SJSA1 (cell line): ENCODE data around the gene TMEM183A. TPM values are rescaled to one million over a fixed set of nuclear protein-coding genes. Genes with fewer than 3 reads are reported as not detected.
"Not testable (repeated sequence)": the region's sequence is repeated elsewhere in the genome, so short reads cannot be mapped to it uniquely, and the experiment has no call there.

Experiments
- DNase-seq, 2 experiments: peaks; one replicate each; pipeline ENCODE4 v3.0.0-alpha.2; 2015 to 2020; ENCODE audit warnings: low spot score in 2 of 2, low read depth in 1 of 2
- H3K27ac ChIP-seq: fragments of 250-450 bp; sonication (Bioruptor Pico); 2 replicates; pipeline ENCODE4 v1.5.1; 2020; ENCODE audit warnings: mild to moderate bottlenecking, moderate library complexity
- H3K27me3 ChIP-seq: fragments of 250-450 bp; sonication (Bioruptor Pico); replicated peaks from 2 replicates; pipeline ENCODE4 v1.5.1; 2020; ENCODE audit warnings: mild to moderate bottlenecking, moderate library complexity
- H3K36me3 ChIP-seq: fragments of 250-450 bp; sonication (Bioruptor Pico); 2 replicates; pipeline ENCODE4 v1.5.1; 2020; ENCODE audit warnings: mild to moderate bottlenecking
- H3K4me1 ChIP-seq: fragments of 250-450 bp; sonication (Bioruptor Pico); replicated peaks from 2 replicates; pipeline ENCODE4 v1.6.1; 2021; ENCODE audit warnings: mild to moderate bottlenecking
- H3K4me3 ChIP-seq: fragments of 250-450 bp; sonication (Bioruptor Pico); 2 replicates; pipeline ENCODE4 v1.5.1; 2020; ENCODE audit warnings: mild to moderate bottlenecking
- H3K9me3 ChIP-seq: fragments of 250-450 bp; sonication (Bioruptor Pico); replicated peaks from 2 replicates; pipeline ENCODE4 v1.5.1; 2020; ENCODE audit warnings: mild to moderate bottlenecking
- total RNA-seq: library from RNA; depleted of rRNA; stranded (reverse); fragments of >200 nt; shearing (Covaris generic); gene quantifications from 2 replicates; pipeline ENCODE4 v1.2.3, GENCODE V29; 2014

Gene TMEM183A
- total RNA-seq, 1 experiment from 2014 or later, result 88.4 TPM

DNA sequence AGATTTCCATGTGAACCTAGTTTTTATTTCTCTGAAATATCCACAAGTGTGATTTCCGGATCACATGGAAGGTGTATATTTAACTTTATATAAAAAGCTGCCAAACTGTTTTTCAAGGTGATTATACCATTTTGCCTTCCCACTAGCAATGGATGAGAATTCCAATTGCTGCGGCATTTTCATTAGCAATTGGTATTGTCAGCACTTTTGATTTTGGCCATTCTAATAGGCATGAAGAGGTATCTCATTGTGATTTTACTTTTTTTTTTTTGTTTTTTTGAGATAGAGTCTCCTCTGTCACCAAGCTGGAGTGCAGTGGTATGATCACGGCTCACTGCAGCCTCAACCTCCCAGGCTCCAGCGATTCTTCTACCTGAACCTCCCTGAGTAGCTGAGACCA, 35.1 kb upstream of the TMEM183A start:
- Histone ChIP-seq H3K4me1 (peaks cover 5% of the 10 kb centered on the region), H3K27me3 (peaks cover 32% of the 10 kb centered on the region), H3K9me3 (no peaks in the 10 kb centered on the region), H3K4me3 (no peak overlapping the region), H3K27ac (no peak overlapping the region), H3K36me3 (no peaks in the 10 kb centered on the region)
- no peak for DNase-seq

DNA sequence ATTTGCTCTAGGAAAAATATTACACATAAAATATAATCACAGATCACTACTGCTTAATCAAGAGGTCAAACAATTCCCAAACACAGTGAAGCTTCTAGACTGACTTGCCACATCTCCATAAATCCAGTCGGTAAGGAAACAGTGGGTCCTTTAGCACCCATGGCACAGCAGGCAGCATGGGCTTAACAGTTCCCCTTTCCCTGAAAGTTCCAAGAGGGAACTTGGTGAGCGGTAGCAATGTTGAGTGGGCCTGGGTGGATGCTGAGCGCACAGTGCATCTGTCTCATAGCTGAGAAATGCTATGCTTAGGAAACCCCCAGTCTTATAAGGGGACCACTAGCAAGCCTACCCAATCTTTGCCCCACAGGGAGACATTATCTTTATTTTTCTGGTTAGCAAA, 32.3 kb upstream of the TMEM183A start:
- Histone ChIP-seq H3K27me3 (peaks cover 58% of the 10 kb centered on the region), H3K36me3 (no peaks in the 10 kb centered on the region), H3K4me1 (no peaks in the 10 kb centered on the region), H3K4me3 (no peak overlapping the region), H3K27ac (no peak overlapping the region), H3K9me3 (no peaks in the 10 kb centered on the region)
- no peak for DNase-seq

DNA sequence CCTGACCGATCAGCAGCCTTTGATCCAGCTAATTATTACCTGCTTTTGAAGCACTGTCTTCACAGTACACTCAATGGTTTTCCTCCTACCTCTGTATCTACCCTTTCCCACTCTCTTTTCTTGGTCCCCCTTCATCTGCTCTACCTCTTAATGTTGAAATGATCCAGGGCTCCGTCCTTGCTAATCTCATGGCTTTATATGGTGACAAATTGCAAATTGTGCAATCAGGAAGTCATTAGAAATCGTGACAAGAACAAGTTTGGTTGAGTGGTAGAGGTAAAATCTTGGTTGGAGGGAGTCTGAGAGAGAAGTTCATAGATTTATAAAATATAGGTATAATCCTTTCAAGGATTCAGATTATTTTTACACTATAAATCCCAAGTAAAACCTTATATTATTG, 30.5 kb upstream of the TMEM183A start:
- Histone ChIP-seq H3K27me3 (peaks cover 72% of the 10 kb centered on the region), H3K9me3 (no peaks in the 10 kb centered on the region), H3K27ac (no peak overlapping the region), H3K4me3 (no peak overlapping the region), H3K4me1 (no peaks in the 10 kb centered on the region), H3K36me3 (no peaks in the 10 kb centered on the region)
- no peak for DNase-seq

DNA sequence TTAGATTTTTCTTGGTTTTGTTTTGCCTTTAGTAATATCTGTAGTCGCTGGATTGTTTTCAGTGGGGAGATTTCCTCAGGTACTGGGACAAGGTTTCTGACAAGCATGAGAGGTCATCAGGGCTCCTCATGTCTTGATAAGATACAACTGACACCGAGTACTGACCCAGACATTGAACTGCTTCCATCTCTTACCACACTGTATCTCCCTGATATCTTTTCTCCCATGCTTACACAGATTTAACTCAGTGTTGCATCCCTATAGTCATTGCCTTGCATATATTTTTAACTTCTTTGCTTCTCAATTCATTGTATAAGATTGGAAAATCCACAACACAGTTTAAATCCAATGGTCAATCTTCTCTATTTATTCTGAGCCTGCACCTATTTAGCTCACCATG, 27.7 kb upstream of the TMEM183A start:
- peaks cover 61% of the 10 kb centered on the region for H3K27me3 ChIP-seq
- DNase-seq, result no peak
- H3K27ac ChIP-seq, result no peak overlapping the region
- H3K4me1 ChIP-seq, result no peaks in the 10 kb centered on the region
- no peaks in the 10 kb centered on the region for H3K9me3 ChIP-seq
- no peak overlapping the region for H3K4me3 ChIP-seq
- H3K36me3 ChIP-seq, result no peaks in the 10 kb centered on the region

DNA sequence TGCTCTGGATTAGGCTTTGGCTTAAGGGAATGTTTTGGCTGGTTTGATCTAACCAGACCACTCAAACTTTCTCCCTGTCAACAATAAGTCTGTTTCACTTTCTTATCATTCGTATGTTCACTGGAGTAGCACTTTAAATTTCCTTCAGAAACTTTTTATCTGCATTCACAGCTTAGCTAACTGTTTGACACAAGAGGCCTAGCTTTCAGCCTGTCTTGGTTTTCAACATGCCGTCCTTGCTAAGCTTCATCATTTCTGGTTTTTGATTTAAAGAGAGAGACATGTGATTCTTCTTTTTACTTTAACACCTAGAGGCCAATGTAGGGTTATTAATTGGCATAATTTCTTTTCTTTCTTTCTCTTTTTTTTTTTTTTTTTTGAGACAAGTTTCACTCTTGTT, 25.2 kb upstream of the TMEM183A start:
- peaks cover 61% of the 10 kb centered on the region for H3K27me3 ChIP-seq
- H3K9me3 ChIP-seq, result no peaks in the 10 kb centered on the region
- H3K36me3 ChIP-seq, result no peaks in the 10 kb centered on the region
- no peak for DNase-seq
- H3K4me1 ChIP-seq, result no peaks in the 10 kb centered on the region
- no peak overlapping the region for H3K4me3 ChIP-seq
- H3K27ac ChIP-seq, result no peak overlapping the region

DNA sequence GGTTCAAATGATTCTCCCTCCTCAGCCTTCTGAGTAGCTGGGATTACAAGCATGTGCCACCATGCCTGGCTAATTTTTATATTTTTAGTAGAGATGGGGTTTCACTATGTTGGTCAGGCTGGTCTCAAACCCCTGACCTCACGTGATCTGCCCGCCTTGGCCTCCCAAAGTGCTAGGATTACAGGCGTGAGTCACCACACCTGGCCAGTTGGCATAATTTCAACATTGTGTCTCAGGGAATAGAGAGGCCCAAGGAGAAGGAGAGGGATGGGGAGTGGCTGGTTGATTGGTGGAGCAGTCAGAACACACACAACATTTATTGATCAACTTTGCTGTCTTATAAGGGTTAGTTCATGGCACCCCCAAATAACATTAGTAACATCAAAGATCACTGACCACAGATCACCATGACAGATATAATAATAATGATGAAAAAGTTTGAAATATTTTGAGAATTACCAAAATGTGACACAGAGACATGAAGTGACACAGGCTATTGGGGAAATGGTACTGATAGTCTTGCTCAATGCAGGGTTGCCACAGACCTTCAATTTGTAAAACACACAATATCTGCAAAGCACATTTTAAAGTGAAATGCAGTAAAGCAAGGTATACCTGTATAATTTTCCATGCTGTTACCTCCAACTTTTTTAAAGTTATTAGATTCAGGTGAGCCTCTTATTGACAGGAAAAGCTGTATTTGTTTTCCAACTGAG, 24.3 kb upstream of the TMEM183A start:
- H3K27ac ChIP-seq, result no peak overlapping the region
- no peak overlapping the region for H3K4me3 ChIP-seq
- H3K9me3 ChIP-seq, result no peaks in the 10 kb centered on the region
- H3K36me3 ChIP-seq, result no peaks in the 10 kb centered on the region
- no peaks in the 10 kb centered on the region for H3K4me1 ChIP-seq
- peaks cover 52% of the 10 kb centered on the region for H3K27me3 ChIP-seq
- no peak for DNase-seq

DNA sequence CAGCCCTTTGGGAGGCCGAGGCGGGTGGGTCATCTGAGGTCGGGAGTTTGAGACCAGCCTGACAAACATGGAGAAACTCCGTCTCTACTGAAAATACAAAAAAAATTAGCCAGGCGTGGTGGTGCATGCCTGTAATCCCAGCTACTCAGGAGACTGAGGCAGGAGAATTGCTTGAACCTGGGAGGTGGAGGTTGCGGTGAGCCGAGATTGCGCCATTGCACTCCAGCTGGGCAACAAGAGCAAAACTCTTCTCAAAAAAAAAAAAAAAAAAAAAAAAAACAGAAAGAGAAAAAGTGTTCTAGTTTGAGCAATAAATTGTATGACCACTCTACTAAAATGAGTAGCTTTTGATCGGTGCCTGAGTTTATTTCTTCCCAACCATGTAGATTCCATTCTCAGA, 21.1 kb upstream of the TMEM183A start:
- H3K27me3 ChIP-seq, result peaks cover 37% of the 10 kb centered on the region
- H3K4me1 ChIP-seq, DNase-seq, H3K4me3 ChIP-seq, H3K36me3 ChIP-seq, H3K27ac ChIP-seq, H3K9me3 ChIP-seq: not testable (repeated sequence)

DNA sequence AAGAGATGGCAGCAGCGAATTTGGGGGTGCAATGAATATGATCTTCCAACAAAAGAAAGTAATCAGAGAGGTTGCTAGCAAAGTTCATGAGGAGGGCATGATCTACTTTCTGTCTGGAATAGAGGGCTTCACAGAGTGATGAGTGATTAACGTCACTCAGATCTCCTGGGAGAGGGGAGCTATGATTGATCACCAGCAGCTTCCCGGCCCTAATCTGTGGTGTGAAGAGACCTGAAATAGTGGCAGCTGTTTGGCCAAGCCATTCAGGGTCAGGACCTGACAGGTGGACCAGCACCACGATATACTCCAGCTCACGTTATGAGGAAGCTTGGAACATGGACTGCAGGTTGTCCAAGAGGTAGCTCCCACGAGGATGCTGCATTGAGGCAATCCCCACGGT, 19.9 kb upstream of the TMEM183A start:
- H3K9me3 ChIP-seq, result no peaks in the 10 kb centered on the region
- H3K27ac ChIP-seq, result no peak overlapping the region
- H3K36me3 ChIP-seq, result no peaks in the 10 kb centered on the region
- peaks cover 44% of the 10 kb centered on the region for H3K27me3 ChIP-seq
- DNase-seq, result no peak
- H3K4me1 ChIP-seq, result no peaks in the 10 kb centered on the region
- H3K4me3 ChIP-seq, result no peak overlapping the region

DNA sequence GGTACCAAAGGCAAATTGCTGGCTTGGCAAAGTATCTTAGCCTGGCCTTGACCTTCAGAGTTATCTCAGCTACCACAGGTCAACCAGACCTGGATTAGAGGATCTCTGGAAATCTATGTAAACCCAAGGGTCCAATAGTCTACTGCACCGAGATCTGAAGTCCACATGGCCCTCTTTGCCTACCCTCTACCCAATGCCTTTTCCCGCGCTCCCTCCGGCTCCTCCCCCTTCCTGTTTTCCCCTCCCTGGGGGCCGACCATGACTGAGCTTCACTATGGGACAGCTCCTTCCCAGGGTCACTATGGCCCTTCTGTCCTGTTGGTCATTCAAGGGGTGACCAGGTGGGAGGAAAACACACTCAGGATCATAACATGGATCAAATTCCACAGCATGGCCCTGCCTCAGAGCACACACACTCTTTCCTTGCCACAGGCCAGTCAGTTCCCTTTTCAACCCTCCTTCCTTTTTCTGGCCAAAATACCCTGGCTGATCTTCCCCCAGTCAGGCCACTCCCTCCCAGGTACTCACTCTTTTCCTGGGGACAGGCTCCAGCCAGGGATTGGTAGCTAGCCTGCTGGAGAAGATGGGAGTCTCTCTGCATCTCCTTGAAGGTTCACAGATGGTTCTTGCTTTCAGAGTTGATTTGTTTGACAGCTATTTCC, 19.1 kb upstream of the TMEM183A start:
- no peak overlapping the region for H3K27ac ChIP-seq
- no peak for DNase-seq

DNA sequence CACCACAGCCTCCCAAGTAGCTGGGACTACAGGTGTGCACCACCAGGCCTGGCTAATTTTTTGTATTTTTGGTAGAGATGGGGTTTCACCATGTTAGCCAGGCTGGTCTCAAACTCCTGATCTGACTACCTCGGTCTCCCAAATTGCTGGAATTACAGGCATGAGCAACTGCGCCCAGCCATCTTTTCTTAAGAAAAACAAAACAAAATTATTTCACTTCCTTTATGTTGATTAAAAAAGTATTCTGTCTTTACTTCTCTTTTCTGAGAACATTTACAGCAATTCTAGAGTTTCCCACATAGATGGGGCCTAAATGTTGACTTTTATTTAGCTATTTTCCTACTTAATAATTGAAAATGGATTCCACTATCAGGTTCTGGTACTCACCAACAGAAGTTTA, 17.3 kb upstream of the TMEM183A start:
- no peaks in the 10 kb centered on the region for H3K9me3 ChIP-seq
- no peak for DNase-seq
- no peaks in the 10 kb centered on the region for H3K36me3 ChIP-seq
- H3K4me3 ChIP-seq, result no peak overlapping the region
- H3K27ac ChIP-seq, result no peak overlapping the region
- H3K4me1 ChIP-seq, result no peaks in the 10 kb centered on the region
- H3K27me3 ChIP-seq, result peaks cover 51% of the 10 kb centered on the region

More for the DNA sequence above, 19.1 kb upstream of the TMEM183A start:
- Histone ChIP-seq H3K36me3 (no peaks in the 10 kb centered on the region), H3K9me3 (no peaks in the 10 kb centered on the region), H3K4me3 (no peak overlapping the region), H3K4me1 (no peaks in the 10 kb centered on the region), H3K27me3 (peaks cover 52% of the 10 kb centered on the region)

DNA sequence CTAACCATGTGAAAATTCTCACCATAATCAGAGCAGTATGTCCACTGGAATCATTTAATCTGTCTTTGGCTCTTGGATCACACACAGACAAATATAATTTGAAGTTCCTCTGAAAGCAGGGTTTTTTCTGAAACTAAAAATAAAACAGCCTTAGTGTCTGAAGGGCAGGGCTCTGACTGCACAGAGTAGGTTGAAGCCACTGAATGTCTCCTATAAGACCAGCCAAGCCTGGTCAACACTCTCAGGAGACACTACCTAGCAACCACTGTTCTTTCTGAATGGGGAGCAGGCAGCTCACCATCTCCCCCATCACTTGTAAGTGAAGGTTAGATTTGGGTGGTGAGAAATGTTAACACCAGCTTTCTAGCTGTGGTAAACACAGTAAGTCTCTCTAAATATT, 16.1 kb upstream of the TMEM183A start:
- H3K4me1 ChIP-seq, result no peaks in the 10 kb centered on the region
- no peak overlapping the region for H3K4me3 ChIP-seq

DNA sequence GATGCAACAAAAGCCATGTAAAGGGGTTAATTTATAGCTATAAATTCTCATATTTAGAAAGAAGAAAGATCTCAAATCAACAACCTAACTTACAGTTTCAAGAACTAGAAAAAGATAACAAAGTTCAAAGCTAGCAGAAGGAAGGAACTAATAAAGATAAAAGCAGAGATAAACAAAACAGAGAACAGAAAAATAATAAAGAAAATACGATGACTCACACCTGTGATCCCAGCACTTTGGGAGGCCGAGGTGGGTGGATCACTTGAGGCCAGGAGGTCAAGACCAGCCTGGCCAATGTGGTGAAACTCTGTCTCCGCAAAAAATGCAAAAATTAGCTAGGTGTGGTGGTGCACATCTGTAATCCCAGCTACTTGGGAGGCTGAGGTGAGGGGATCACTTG, 12.4 kb upstream of the TMEM183A start:
- DNase-seq, result no peak
- Histone ChIP-seq H3K4me3 (no peak overlapping the region), H3K9me3 (no peaks in the 10 kb centered on the region), H3K36me3 (no peaks in the 10 kb centered on the region), H3K4me1 (no peaks in the 10 kb centered on the region), H3K27me3 (peaks cover 61% of the 10 kb centered on the region), H3K27ac (no peak overlapping the region)

More for the DNA sequence above, 16.1 kb upstream of the TMEM183A start:
- DNase-seq, result no peak
- Histone ChIP-seq H3K9me3 (no peaks in the 10 kb centered on the region), H3K27me3 (peaks cover 57% of the 10 kb centered on the region), H3K27ac (no peak overlapping the region), H3K36me3 (no peaks in the 10 kb centered on the region)

DNA sequence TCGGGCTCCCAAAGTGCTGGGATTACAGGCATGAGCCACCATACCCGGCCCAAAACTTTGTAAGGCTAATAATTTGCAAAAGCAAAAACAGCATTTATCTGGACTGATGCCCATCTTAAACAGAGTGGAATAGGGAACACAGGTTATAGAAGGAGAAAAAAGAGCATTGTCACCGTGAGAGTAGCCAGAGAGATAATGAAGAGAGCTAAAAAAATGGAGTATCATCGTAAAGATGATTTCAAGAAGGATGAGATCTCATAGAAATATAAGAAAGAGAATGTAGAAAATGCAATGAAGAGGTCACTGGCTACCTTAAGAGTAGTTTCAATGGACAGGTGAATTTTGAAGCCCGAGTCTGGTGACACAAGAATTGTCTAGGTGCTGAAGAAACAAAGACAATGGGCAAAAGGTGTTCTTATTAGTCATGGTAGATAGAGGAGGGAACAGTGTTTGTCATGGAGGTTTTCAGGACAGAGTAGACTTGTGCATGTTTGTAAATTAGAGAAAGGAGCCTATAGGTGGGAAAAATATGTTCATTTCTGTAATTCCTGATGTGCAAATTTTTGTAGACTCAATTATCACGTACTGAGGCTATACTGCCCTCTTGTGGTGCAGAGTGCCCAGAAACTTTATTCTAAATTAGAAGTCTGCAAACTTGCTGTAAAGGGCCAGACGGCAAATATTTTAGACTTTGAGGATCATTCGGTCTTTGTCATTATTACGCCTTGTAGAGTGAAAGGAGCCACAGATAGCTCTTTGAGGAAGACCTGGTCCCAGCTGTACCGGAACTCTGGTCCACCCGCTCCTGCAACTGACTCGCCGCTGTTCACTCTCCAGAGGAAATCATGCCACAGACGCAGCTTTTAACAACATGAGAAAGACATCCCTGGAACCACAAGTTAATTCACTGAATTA, 8.1 kb upstream of the TMEM183A start:
- Histone ChIP-seq H3K4me3 (no peak overlapping the region), H3K36me3 (no peaks in the 10 kb centered on the region), H3K27me3 (peaks cover 29% of the 10 kb centered on the region), H3K9me3 (no peaks in the 10 kb centered on the region), H3K4me1 (no peaks in the 10 kb centered on the region), H3K27ac (no peak overlapping the region)
- peak in 1 of 2 experiments; percentile 39 for DNase-seq
